ENCODE measurements around the gene MTO1.
A peak's percentile ranks its signal among the peaks of the same experiment; 100 is the strongest.

DNA sequence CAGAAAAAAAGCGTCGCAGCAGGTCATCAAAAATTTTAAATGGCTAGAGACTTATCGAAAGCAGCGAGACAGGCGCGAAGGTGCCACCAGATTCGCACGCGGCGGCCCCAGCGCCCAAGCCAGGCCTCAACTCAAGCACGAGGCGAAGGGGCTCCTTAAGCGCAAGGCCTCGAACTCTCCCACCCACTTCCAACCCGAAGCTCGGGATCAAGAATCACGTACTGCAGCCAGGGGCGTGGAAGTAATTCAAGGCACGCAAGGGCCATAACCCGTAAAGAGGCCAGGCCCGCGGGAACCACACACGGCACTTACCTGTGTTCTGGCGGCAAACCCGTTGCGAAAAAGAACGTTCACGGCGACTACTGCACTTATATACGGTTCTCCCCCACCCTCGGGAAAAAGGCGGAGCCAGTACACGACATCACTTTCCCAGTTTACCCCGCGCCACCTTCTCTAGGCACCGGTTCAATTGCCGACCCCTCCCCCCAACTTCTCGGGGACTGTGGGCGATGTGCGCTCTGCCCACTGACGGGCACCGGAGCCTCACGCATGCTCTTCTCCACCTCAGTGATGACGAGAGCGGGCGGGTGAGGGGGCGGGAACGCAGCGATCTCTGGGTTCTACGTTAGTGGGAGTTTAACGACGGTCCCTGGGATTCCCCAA lies 59.3 kb downstream of the MTO1 start, which contains the start of gene EEF1A1:
- TF ChIP-seq, protein P1, sequence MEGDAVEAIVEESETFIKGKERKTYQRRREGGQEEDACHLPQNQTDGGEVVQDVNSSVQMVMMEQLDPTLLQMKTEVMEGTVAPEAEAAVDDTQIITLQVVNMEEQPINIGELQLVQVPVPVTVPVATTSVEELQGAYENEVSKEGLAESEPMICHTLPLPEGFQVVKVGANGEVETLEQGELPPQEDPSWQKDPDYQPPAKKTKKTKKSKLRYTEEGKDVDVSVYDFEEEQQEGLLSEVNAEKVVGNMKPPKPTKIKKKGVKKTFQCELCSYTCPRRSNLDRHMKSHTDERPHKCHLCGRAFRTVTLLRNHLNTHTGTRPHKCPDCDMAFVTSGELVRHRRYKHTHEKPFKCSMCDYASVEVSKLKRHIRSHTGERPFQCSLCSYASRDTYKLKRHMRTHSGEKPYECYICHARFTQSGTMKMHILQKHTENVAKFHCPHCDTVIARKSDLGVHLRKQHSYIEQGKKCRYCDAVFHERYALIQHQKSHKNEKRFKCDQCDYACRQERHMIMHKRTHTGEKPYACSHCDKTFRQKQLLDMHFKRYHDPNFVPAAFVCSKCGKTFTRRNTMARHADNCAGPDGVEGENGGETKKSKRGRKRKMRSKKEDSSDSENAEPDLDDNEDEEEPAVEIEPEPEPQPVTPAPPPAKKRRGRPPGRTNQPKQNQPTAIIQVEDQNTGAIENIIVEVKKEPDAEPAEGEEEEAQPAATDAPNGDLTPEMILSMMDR (IDR thresholded peaks at IDR 0.05) = peak in 2 of 4 experiments; percentile 11 to 19
- TF ChIP-seq POLR2A (IDR thresholded peaks at IDR 0.05) = peak; percentile 99
